Measurements from ENCODE around the gene COL12A1. TPM values are rescaled to one million over a fixed set of nuclear protein-coding genes. Genes with fewer than 3 reads are reported as not detected.

The COL12A1 gene
- total and polyA plus RNA-seq, 2 experiments from 2014 or later: 9.2 to 49.0 TPM

- Histone ChIP-seq H3K36me3 (replicated peaks; ENCODE audit: insufficient read depth, low read depth) (no peaks in the 10 kb centered on the region), H3K4me3 (no peak overlapping the region), H3K27ac (no peak overlapping the region), H4K20me1 (ENCODE audit: insufficient read depth, poor library complexity, severe bottlenecking) (no peaks in the 10 kb centered on the region), H3K27me3 (no peaks in the 10 kb centered on the region), H3K4me1 (ENCODE audit: insufficient read depth) (no peaks in the 10 kb centered on the region), H2AFZ (no peak overlapping the region), H3K9me3 (ENCODE audit: low read depth) (no peaks in the 10 kb centered on the region), H3K79me2 (no peaks in the 10 kb centered on the region), H3K9me2 (replicated peaks; ENCODE audit: insufficient read depth) (no peaks in the 10 kb centered on the region), H3K4me2 (no peak overlapping the region)
- WGBS (ENCODE audit: low lambda C conversion rate, missing lambda C conversion rate): 67% methylated on average over 3 of the region's 3 CpGs
- TF ChIP-seq EZH2 (IDR thresholded peaks at IDR 0.05; ENCODE audit: borderline replicate concordance) (no peak), EZH2phosphoT487 (IDR thresholded peaks at IDR 0.05; ENCODE audit: low read depth, severe bottlenecking, unreplicated experiment) (no peak)
- TF ChIP-seq, protein P1, sequence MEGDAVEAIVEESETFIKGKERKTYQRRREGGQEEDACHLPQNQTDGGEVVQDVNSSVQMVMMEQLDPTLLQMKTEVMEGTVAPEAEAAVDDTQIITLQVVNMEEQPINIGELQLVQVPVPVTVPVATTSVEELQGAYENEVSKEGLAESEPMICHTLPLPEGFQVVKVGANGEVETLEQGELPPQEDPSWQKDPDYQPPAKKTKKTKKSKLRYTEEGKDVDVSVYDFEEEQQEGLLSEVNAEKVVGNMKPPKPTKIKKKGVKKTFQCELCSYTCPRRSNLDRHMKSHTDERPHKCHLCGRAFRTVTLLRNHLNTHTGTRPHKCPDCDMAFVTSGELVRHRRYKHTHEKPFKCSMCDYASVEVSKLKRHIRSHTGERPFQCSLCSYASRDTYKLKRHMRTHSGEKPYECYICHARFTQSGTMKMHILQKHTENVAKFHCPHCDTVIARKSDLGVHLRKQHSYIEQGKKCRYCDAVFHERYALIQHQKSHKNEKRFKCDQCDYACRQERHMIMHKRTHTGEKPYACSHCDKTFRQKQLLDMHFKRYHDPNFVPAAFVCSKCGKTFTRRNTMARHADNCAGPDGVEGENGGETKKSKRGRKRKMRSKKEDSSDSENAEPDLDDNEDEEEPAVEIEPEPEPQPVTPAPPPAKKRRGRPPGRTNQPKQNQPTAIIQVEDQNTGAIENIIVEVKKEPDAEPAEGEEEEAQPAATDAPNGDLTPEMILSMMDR (IDR thresholded peaks at IDR 0.05; ENCODE audit: poor library complexity): no peak
- no peak for DNase-seq (ENCODE audit: low spot score)
Measured at GRCh38 chr6:75052491-75052890, 153.4 kb downstream of the COL12A1 start.

- Histone ChIP-seq H3K4me2 (no peak overlapping the region), H3K9me2 (replicated peaks; ENCODE audit: insufficient read depth) (no peaks in the 10 kb centered on the region), H3K4me3 (no peak overlapping the region), H2AFZ (no peak overlapping the region), H3K27ac (no peak overlapping the region), H3K79me2 (no peaks in the 10 kb centered on the region), H3K36me3 (replicated peaks; ENCODE audit: insufficient read depth, low read depth) (no peaks in the 10 kb centered on the region), H3K9me3 (ENCODE audit: low read depth) (no peaks in the 10 kb centered on the region), H3K27me3 (no peaks in the 10 kb centered on the region), H3K4me1 (ENCODE audit: insufficient read depth) (no peaks in the 10 kb centered on the region), H4K20me1 (ENCODE audit: insufficient read depth, poor library complexity, severe bottlenecking) (no peaks in the 10 kb centered on the region)
- TF ChIP-seq EZH2 (IDR thresholded peaks at IDR 0.05; ENCODE audit: borderline replicate concordance): no peak
- TF ChIP-seq, protein P1 (IDR thresholded peaks at IDR 0.05; ENCODE audit: poor library complexity): no peak
- no peak for TF ChIP-seq EZH2phosphoT487 (IDR thresholded peaks at IDR 0.05; ENCODE audit: low read depth, severe bottlenecking, unreplicated experiment)
- no peak for DNase-seq (ENCODE audit: low spot score)
Measured at GRCh38 chr6:75049308-75049707, 156.5 kb downstream of the COL12A1 start.

GRCh38 chr6:75044846-75045245 lies 161.0 kb downstream of the COL12A1 start:
- Histone ChIP-seq H3K4me3 (no peak overlapping the region), H4K20me1 (ENCODE audit: insufficient read depth, poor library complexity, severe bottlenecking) (no peaks in the 10 kb centered on the region), H3K9me2 (replicated peaks; ENCODE audit: insufficient read depth) (no peaks in the 10 kb centered on the region), H3K79me2 (no peaks in the 10 kb centered on the region), H3K27me3 (no peaks in the 10 kb centered on the region), H3K36me3 (replicated peaks; ENCODE audit: insufficient read depth, low read depth) (no peaks in the 10 kb centered on the region), H3K4me2 (no peak overlapping the region), H3K4me1 (ENCODE audit: insufficient read depth) (no peaks in the 10 kb centered on the region), H3K9me3 (ENCODE audit: low read depth) (no peaks in the 10 kb centered on the region), H3K27ac (no peak overlapping the region), H2AFZ (no peak overlapping the region)
- TF ChIP-seq EZH2phosphoT487 (IDR thresholded peaks at IDR 0.05; ENCODE audit: low read depth, severe bottlenecking, unreplicated experiment) (no peak), EZH2 (IDR thresholded peaks at IDR 0.05; ENCODE audit: borderline replicate concordance) (no peak)
- TF ChIP-seq, protein P1 (IDR thresholded peaks at IDR 0.05; ENCODE audit: poor library complexity): no peak
- no peak for DNase-seq (ENCODE audit: low spot score)

DNA sequence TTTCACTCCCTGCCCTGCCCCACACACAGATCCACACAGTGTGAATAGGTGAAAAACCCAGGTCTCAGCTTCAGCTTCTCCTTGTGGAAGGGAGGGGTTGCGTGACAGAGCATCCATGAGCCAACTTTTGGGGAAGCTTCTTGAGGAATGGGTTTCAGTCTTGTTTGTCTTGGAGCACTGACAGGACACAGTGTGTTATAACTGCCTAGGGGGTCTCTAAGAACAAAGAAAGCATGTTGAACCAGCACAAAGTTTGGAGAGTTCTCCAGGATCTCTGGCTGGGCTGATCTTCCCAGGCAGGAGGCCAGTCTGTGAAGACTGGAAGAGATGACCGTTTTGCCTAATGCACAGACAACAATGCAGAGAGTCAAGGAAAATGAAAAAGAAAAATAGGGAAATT lies 164.5 kb downstream of the COL12A1 start:
- 86% methylated on average over 2 of the region's 2 CpGs for WGBS (ENCODE audit: low lambda C conversion rate, missing lambda C conversion rate)
- TF ChIP-seq EZH2phosphoT487 (IDR thresholded peaks at IDR 0.05; ENCODE audit: low read depth, severe bottlenecking, unreplicated experiment) (no peak), EZH2 (IDR thresholded peaks at IDR 0.05; ENCODE audit: borderline replicate concordance) (no peak)
- TF ChIP-seq, protein P1 (IDR thresholded peaks at IDR 0.05; ENCODE audit: poor library complexity): no peak
- no peaks in the 10 kb centered on the region for H3K4me1 ChIP-seq (ENCODE audit: insufficient read depth)
- no peak overlapping the region for H2AFZ ChIP-seq
- no peak overlapping the region for H3K27ac ChIP-seq
- H3K9me2 ChIP-seq (replicated peaks; ENCODE audit: insufficient read depth): no peaks in the 10 kb centered on the region
- no peaks in the 10 kb centered on the region for H3K27me3 ChIP-seq
- H3K79me2 ChIP-seq: no peaks in the 10 kb centered on the region
- no peak overlapping the region for H3K4me3 ChIP-seq
- H3K36me3 ChIP-seq (replicated peaks; ENCODE audit: insufficient read depth, low read depth): no peaks in the 10 kb centered on the region
- H3K9me3 ChIP-seq (ENCODE audit: low read depth): no peaks in the 10 kb centered on the region
- DNase-seq (ENCODE audit: low spot score): no peak
- no peaks in the 10 kb centered on the region for H4K20me1 ChIP-seq (ENCODE audit: insufficient read depth, poor library complexity, severe bottlenecking)
- H3K4me2 ChIP-seq: no peak overlapping the region
